ENCODE measurements around the gene TXLNB. TPM values are rescaled to one million over a fixed set of nuclear protein-coding genes. Genes with fewer than 3 reads are reported as not detected.

TXLNB gene
- total RNA-seq, result not detected in 2 replicates

DNA sequence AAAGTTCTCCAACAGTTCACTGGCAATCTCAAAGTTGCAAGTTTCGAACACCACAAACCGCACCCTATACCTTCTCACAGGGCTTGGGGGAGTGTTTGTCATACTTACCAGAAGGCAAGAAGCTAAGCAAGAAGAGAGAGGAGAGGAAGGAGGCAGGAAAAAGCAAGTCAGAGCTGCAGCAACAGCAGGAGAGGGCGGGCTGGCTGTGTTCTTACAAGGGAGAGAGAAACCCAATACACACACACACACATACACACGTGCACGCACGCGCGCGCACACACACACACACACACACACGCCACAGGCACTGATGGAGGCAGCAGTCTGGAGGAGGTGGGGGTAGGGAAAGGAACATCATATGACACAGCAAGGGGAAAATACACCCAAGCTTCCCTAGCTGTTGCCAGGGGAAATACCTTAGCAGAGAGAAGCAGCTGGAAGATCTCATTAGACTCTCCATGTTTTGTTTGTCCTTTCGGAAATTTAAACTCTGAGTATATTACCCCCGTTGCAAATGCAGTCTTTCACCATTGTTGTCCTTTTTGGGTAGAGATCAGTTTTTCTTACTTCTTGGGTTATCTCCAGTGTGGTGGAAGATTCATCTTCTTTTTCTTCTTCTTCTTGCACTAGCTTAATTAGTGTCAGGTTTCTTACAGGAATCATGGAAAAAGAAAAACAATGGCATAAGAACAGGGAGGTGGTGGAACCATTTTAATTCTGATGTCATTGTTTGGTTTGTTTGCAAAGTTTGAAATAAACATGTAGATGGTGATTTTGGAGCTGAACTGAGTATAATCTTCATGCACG lies at the start of gene TXLNB:
Gene TXLNB, minus strand, starts transcription at position 186 of the 807 bp plus-strand sequence. CDS start 3,099 bp downstream, outside the sequence.

Other genes starting within 250 kb of the TXLNB start
- 18.0 and 19.0 TPM in 2 replicates for gene HECA, start 156.9 kb downstream of the TXLNB start, total RNA-seq
- 105 and 138 TPM in 2 replicates for gene CITED2, start 82.7 kb upstream of the TXLNB start, total RNA-seq